Kidney capillary endothelial cell (primary cell): ENCODE data around the gene P4HA2.
A peak's percentile ranks its signal among the peaks of the same experiment; 100 is the strongest.

Experiments used
- DNase-seq: peaks from one replicate; pipeline ENCODE4 v3.0.0-alpha.2; 2018; ENCODE audit warnings: low spot score

P4HA2 gene

GRCh38 chr5:132264546-132265335 is 37.1 kb upstream of the P4HA2 start:
- DNase-seq, result no peak

GRCh38 chr5:132263548-132264261 is 36.1 kb upstream of the P4HA2 start:
- peak; percentile 89 for DNase-seq

GRCh38 chr5:132262882-132263547 is 35.4 kb upstream of the P4HA2 start:
- DNase-seq, result no peak

GRCh38 chr5:132261881-132262845 is 34.5 kb upstream of the P4HA2 start:
- DNase-seq, result no peak

GRCh38 chr5:132260714-132261551 is 33.3 kb upstream of the P4HA2 start:
- peak; percentile 64 for DNase-seq

GRCh38 chr5:132260051-132260450 is 32.4 kb upstream of the P4HA2 start:
- DNase-seq, result no peak

GRCh38 chr5:132259069-132259851 is 31.6 kb upstream of the P4HA2 start:
- DNase-seq, result no peak

- no peak for DNase-seq
Measured at GRCh38 chr5:132258102-132259068, 30.7 kb upstream of the P4HA2 start.

GRCh38 chr5:132257131-132258101 is 29.8 kb upstream of the P4HA2 start, which contains the start of gene PDLIM4:
TSS of gene PDLIM4 (plus strand) at chr5:132257696. CDS start at chr5:132257735, 39 bp downstream.
- DNase-seq, result no peak

GRCh38 chr5:132256783-132257130 is 29.1 kb upstream of the P4HA2 start:
- DNase-seq, result no peak

GRCh38 chr5:132256086-132256782 is 28.6 kb upstream of the P4HA2 start:
- no peak for DNase-seq

- no peak for DNase-seq
Measured at GRCh38 chr5:132254321-132254977, 26.8 kb upstream of the P4HA2 start.

- no peak for DNase-seq
Measured at GRCh38 chr5:132253452-132254320, 26.0 kb upstream of the P4HA2 start.

GRCh38 chr5:132253008-132253441 is 25.4 kb upstream of the P4HA2 start:
- DNase-seq, result no peak

GRCh38 chr5:132251220-132251725 is 23.6 kb upstream of the P4HA2 start:
- no peak for DNase-seq
